Common myeloid progenitor, CD34-positive (primary cell): ENCODE results near the gene C16orf46.
A peak's percentile ranks its signal among the peaks of the same experiment; 100 is the strongest.

Source experiments
- CTCF ChIA-PET: fragments of 350-600 bp; sonication (Branson Sonifier 250); formaldehyde crosslinking; loops from one replicate; lab custom pipeline; 2021; ENCODE audit warnings: antibody characterized with exemption; lab: Charles Lee
- POLR2A ChIA-PET: fragments of 350-600 bp; sonication (Branson Sonifier 250); formaldehyde crosslinking; loops from one replicate; lab custom pipeline; 2021; ENCODE audit warnings: antibody characterized with exemption; lab: Charles Lee
- DNase-seq, 3 donors: peaks; one replicate each; pipeline versions ENCODE4 v3.0.0 to v3.0.0-alpha.2; 2013
- H3K27ac ChIP-seq, 2 experiments: 1 replicate in 1 of 2; 2 replicates in 1 of 2; pipeline ENCODE4 v1.7.0; 2013; ENCODE audit warnings: inconsistent platforms in 2 of 2, low read length in 2 of 2, mild to moderate bottlenecking in 2 of 2, low read depth in 1 of 2, moderate library complexity in 1 of 2; ENCODE audit not compliant: severe bottlenecking in 2 of 2, insufficient read depth in 1 of 2, poor library complexity in 1 of 2
- H3K27me3 ChIP-seq, 5 experiments: replicated peaks in 2 of 5; 1 replicate in 3 of 5; 2 replicates in 2 of 5; pipeline versions ENCODE4 v1.6.1 to v1.7.0; 2013; ENCODE audit warnings: low read length in 4 of 5, mild to moderate bottlenecking in 2 of 5, moderate library complexity in 2 of 5, inconsistent platforms in 1 of 5; ENCODE audit not compliant: insufficient read depth in 5 of 5, control insufficient read depth in 4 of 5
- H3K36me3 ChIP-seq, 4 experiments: 1 replicate in 2 of 4; 2 replicates in 2 of 4; pipeline versions ENCODE4 v1.6.1 to v1.7.0; 2013; ENCODE audit warnings: low read length in 3 of 4, control low read depth in 1 of 4, mild to moderate bottlenecking in 1 of 4; ENCODE audit not compliant: control insufficient read depth in 4 of 4, insufficient read depth in 4 of 4
- H3K4me1 ChIP-seq, 4 experiments: 1 replicate in 3 of 4; 2 replicates in 1 of 4; pipeline versions ENCODE4 v1.6.1 to v1.7.1; 2013; ENCODE audit warnings: low read length in 3 of 4, mild to moderate bottlenecking in 3 of 4, control low read depth in 1 of 4, inconsistent platforms in 1 of 4, moderate library complexity in 1 of 4; ENCODE audit not compliant: control insufficient read depth in 4 of 4, insufficient read depth in 4 of 4; ENCODE audit errors: control extremely low read depth in 1 of 4
- H3K4me3 ChIP-seq, 7 experiments: 1 replicate in 4 of 7; 2 replicates in 3 of 7; pipeline versions ENCODE4 v1.5.1 to v1.7.0; 2013; ENCODE audit warnings: mild to moderate bottlenecking in 7 of 7, low read length in 6 of 7, moderate library complexity in 6 of 7, inconsistent platforms in 2 of 7, low read depth in 2 of 7, control low read depth in 1 of 7; ENCODE audit not compliant: insufficient read depth in 4 of 7, control insufficient read depth in 1 of 7; ENCODE audit errors: extremely low read depth in 1 of 7
- H3K9me3 ChIP-seq, 5 experiments: 1 replicate in 4 of 5; 2 replicates in 1 of 5; pipeline versions ENCODE4 v1.6.1 to v1.7.1; 2013; ENCODE audit warnings: low read length in 4 of 5, mild to moderate bottlenecking in 2 of 5, inconsistent platforms in 1 of 5, low read depth in 1 of 5, moderate library complexity in 1 of 5; ENCODE audit not compliant: control insufficient read depth in 4 of 5, insufficient read depth in 2 of 5; ENCODE audit errors: control extremely low read depth in 1 of 5
- WGBS: methylation state at CpG from one replicate; pipeline ENCODE4 v1.1.5; 2013; ENCODE audit not compliant: insufficient coverage; 5-methylcytosine and 5-hydroxymethylcytosine counted together

Gene C16orf46

GRCh38 chr16:81096715-81097208, 19.7 kb upstream of the C16orf46 start:
- H3K9me3 ChIP-seq, result no peaks in the 10 kb centered on the region
- H3K27ac ChIP-seq, result peak overlapping the region in 1 of 2 experiments; percentile 27
- peaks cover 0 to 13% (median 5%) of the 10 kb centered on the region in 4 experiments for H3K4me1 ChIP-seq
- ChIA-PET CTCF (no interaction called here), POLR2A (no interaction called here)
- H3K27me3 ChIP-seq, result no peaks in the 10 kb centered on the region
- 59% methylated on average over 7 of the region's 8 CpGs for WGBS
- no peak for DNase-seq
- peaks cover 0 to 7% (median 0%) of the 10 kb centered on the region in 4 experiments for H3K36me3 ChIP-seq
- peak overlapping the region in 5 of 7 experiments; percentile 31 to 87 (median 82) for H3K4me3 ChIP-seq

- no peaks in the 10 kb centered on the region for H3K27me3 ChIP-seq
- H3K27ac ChIP-seq, result peak within 1 kb of the TSS in 1 of 2 experiments; percentile 27
- CTCF ChIA-PET, result no interaction called here
- DNase-seq, result peak; percentile 98 to 99 (median 99)
- POLR2A ChIA-PET, result no interaction called here
- no peaks in the 10 kb centered on the region for H3K9me3 ChIP-seq
- peaks cover 0 to 10% (median 0%) of the 10 kb centered on the region in 4 experiments for H3K36me3 ChIP-seq
- WGBS, result 0% methylated on average over 43 of the region's 83 CpGs
- H3K4me3 ChIP-seq, result peak within 1 kb of the TSS; percentile 38 to 87 (median 76)
- H3K4me1 ChIP-seq, result peaks cover 0 to 13% (median 5%) of the 10 kb centered on the region in 4 experiments
Measured at GRCh38 chr16:81095953-81096714, 19.1 kb upstream of the C16orf46 start, which contains the start of gene GCSH. GCSH (minus strand) TSS chr16:81096395; CDS start chr16:81096278, 117 bp downstream.

DNA sequence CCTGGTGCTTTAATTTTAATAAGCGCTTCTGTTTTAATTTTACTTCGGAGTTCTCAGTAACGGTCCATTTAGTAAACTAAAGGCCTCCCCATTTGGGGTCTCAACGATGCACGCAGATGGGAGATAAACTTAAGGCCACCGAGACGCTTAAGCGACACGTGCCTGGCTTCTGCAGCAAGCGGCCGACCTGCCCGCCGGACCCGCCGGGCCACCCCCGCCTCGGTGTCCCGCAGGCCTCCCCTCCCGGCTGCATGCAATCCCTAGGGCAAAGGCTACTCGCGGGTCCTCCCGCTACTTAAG, 18.6 kb upstream of the C16orf46 start:
- peaks cover 0 to 13% (median 5%) of the 10 kb centered on the region in 4 experiments for H3K4me1 ChIP-seq
- ChIA-PET CTCF (no interaction called here), POLR2A (interaction anchor here (0.7 kb wide), 1 partner anchor 61 kb away, joined by 3 read pairs; no protein-coding TSS in a partner anchor)
- H3K9me3 ChIP-seq, result no peaks in the 10 kb centered on the region
- WGBS, result under 1% methylated on average over 22 of the region's 22 CpGs
- no peaks in the 10 kb centered on the region for H3K27me3 ChIP-seq
- DNase-seq, result peak in 1 of 3 donors; percentile 7
- peaks cover 0 to 15% (median 0%) of the 10 kb centered on the region in 4 experiments for H3K36me3 ChIP-seq
- peak overlapping the region; percentile 38 to 87 (median 76) for H3K4me3 ChIP-seq
- H3K27ac ChIP-seq, result peak overlapping the region in 1 of 2 experiments; percentile 25

DNA sequence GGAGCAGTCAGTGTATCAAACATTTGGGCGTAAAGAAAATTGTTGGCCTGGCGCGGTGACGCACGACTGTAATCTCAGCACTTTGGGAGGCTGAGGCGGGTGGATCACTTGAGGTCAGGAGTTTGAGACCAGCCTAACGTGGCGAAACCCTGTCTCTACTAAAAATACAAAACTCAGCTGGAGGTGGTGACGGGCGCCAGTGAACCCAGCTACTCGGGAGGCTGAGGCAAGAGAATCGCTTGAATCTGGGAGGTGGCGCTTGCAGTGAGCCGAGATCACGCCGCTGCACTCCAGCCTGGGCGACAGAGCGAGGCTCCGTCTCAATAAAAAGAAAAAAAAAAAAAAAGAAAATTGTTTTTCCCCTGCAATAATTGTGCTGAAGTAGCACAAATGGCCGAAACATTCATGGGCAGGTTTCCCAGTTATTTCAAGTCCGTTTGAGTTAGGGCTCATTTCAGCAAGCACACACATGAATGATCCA, 17.8 kb upstream of the C16orf46 start:
- Histone ChIP-seq H3K36me3 (peaks cover 0 to 20% (median 2%) of the 10 kb centered on the region in 4 experiments), H3K27me3 (no peaks in the 10 kb centered on the region), H3K9me3 (no peaks in the 10 kb centered on the region), H3K4me3 (peak overlapping the region in 3 of 7 experiments; percentile 42 to 82 (median 76)), H3K4me1 (peaks cover 0 to 13% (median 5%) of the 10 kb centered on the region in 4 experiments), H3K27ac (no peak overlapping the region)
- ChIA-PET CTCF (no interaction called here), POLR2A (interaction anchor here (0.7 kb wide), 1 partner anchor 60 kb away, joined by 3 read pairs; no protein-coding TSS in a partner anchor)
- DNase-seq, result no peak
- WGBS, result 86% methylated on average over 20 of the region's 21 CpGs

DNA sequence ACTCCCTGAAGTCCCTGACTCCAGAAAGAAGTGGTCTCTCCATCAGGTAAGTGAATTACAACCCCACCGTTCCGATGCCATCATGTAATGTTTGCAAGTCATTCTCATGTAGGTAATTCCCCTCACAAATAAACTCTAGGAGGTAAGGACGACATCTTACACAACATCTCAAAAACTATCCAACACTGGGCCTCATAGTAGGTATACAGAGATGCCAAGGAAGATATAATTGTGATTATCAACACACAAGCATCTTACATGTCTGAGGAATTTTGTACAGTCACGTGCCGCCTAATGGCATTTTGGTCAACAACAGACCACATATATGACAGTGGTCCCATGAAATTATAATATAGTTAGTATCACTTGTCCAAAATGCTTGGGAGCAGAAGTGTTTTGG, 11.8 kb upstream of the C16orf46 start:
- CTCF ChIA-PET, result interaction anchor here (1.0 kb wide), 1 partner anchor 12 kb away, joined by 3 read pairs; no protein-coding TSS in a partner anchor
- H3K27ac ChIP-seq, result no peak overlapping the region
- WGBS, result 79% methylated on average over 2 of the region's 5 CpGs

GRCh38 chr16:81081014-81081413, 4.0 kb upstream of the C16orf46 start:
- 100% methylated on average over 1 of the region's 4 CpGs for WGBS
- POLR2A ChIA-PET, result no interaction called here

More for the DNA sequence above, 11.8 kb upstream of the C16orf46 start:
- H3K9me3 ChIP-seq, result no peaks in the 10 kb centered on the region
- no peaks in the 10 kb centered on the region for H3K27me3 ChIP-seq
- H3K36me3 ChIP-seq, result peaks cover 0 to 31% (median 8%) of the 10 kb centered on the region in 4 experiments
- no peak overlapping the region for H3K4me3 ChIP-seq
- no peaks in the 10 kb centered on the region for H3K4me1 ChIP-seq
- POLR2A ChIA-PET, result no interaction called here
- DNase-seq, result no peak

More at GRCh38 chr16:81081014-81081413, 4.0 kb upstream of the C16orf46 start:
- H3K9me3 ChIP-seq, result no peaks in the 10 kb centered on the region
- DNase-seq, result no peak
- CTCF ChIA-PET, result no interaction called here
- H3K27me3 ChIP-seq, result no peaks in the 10 kb centered on the region
- H3K27ac ChIP-seq, result no peak overlapping the region
- H3K4me1 ChIP-seq, result peaks cover 0 to 12% (median 8%) of the 10 kb centered on the region in 4 experiments
- no peak overlapping the region for H3K4me3 ChIP-seq
- H3K36me3 ChIP-seq, result peaks cover 0 to 6% (median under 1%) of the 10 kb centered on the region in 4 experiments
